Gastrocnemius medialis (tissue), 4 donors: ENCODE measurements around the gene TAGLN2.

Source experiments
- POLR2A ChIP-seq, 2 donors: fragments of 450-650 bp; IDR thresholded peaks; one replicate each; pipeline ENCODE4 v1.6.1; 2017; ENCODE audit warnings: antibody characterized with exemption in 2 of 2, mild to moderate bottlenecking in 2 of 2, moderate library complexity in 2 of 2
- TF ChIP-seq, protein P1 (sequence below), 5 experiments: fragments of 450-650 bp in 3 of 5; fragments of 200-600 bp in 2 of 5; sonication (generic) in 2 of 5; IDR thresholded peaks in 4 of 5; conservative IDR thresholded peaks in 1 of 5; 1 replicate in 4 of 5; 2 replicates in 1 of 5; pipeline ENCODE4 v1.5.1; 2016 to 2019; ENCODE audit warnings: antibody characterized with exemption in 5 of 5, mild to moderate bottlenecking in 3 of 5, moderate library complexity in 3 of 5

DNA sequence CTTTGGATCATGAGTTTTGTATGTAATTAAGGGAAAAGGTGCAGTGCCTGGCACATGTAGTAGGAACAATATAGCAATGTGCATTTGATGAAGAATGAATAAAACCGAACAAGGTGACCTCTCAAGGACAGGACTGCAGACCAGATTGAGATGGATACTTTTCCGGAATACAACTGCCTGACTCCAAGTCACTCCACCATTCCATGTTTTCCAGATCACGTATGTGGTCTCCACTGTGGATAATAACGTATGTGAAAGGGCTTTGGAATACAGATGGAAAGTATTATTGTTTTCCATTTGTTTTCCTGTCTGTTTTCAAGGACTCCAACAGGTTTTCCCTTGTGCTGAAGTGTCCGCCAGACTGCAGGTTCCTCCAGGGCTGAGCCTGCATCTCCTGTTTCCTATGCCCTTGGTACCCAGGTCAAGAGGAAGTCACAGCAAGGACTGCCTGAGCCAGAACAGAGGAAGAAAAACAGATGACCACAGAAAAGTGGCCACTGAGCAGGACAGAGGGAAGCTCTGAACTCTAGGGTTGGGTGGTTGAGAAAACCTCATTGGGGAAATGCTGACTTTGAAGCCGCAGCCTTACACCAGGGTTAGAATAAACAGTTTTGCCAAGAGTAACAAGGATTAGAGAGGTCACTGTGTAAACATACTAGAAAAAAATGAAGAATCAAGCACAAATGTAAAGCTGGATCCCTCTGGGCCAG lies 29.3 kb downstream of the TAGLN2 start:
- TF ChIP-seq, protein P1, sequence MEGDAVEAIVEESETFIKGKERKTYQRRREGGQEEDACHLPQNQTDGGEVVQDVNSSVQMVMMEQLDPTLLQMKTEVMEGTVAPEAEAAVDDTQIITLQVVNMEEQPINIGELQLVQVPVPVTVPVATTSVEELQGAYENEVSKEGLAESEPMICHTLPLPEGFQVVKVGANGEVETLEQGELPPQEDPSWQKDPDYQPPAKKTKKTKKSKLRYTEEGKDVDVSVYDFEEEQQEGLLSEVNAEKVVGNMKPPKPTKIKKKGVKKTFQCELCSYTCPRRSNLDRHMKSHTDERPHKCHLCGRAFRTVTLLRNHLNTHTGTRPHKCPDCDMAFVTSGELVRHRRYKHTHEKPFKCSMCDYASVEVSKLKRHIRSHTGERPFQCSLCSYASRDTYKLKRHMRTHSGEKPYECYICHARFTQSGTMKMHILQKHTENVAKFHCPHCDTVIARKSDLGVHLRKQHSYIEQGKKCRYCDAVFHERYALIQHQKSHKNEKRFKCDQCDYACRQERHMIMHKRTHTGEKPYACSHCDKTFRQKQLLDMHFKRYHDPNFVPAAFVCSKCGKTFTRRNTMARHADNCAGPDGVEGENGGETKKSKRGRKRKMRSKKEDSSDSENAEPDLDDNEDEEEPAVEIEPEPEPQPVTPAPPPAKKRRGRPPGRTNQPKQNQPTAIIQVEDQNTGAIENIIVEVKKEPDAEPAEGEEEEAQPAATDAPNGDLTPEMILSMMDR (IDR thresholded peaks at IDR 0.05 in 4 of 5, conservative IDR thresholded peaks at IDR 0.05 in 1 of 5), result no peak
- TF ChIP-seq POLR2A (IDR thresholded peaks at IDR 0.05), result no peak
